Measurements from ENCODE around the gene TGFB2. TPM values are rescaled to one million over a fixed set of nuclear protein-coding genes. Genes with fewer than 3 reads are reported as not detected.

The TGFB2 gene
- total and polyA plus RNA-seq, 2 experiments from 2014 or later, result 0.31 to 1.4 TPM

GRCh38 chr1:218408135-218408534 lies 63.0 kb downstream of the TGFB2 start (continued):
- TF ChIP-seq ZNF462 (CRISPR knock-in tag; IDR thresholded peaks at IDR 0.05) (no peak), EZH2 (IDR thresholded peaks at IDR 0.05; ENCODE audit: low read depth, unreplicated experiment) (no peak), EZH2phosphoT487 (IDR thresholded peaks at IDR 0.05; ENCODE audit: unreplicated experiment) (no peak), POLR2AphosphoS5 (IDR thresholded peaks at IDR 0.05; ENCODE audit: low read depth) (no peak), CREB1 (CRISPR knock-in tag; IDR thresholded peaks at IDR 0.05; ENCODE audit: low read depth) (no peak), REST (IDR thresholded peaks at IDR 0.05; ENCODE audit: unreplicated experiment) (no peak), ETS1 (IDR thresholded peaks at IDR 0.05) (no peak)

All from GM23338 (cell line).